Stimulated activated CD8-positive, alpha-beta memory T cell treated with anti-CD3 and anti-CD28 coated beads, Interleukin-12 subunit alpha, Interleukin-12 subunit beta, amount 100 ng/mL, for 24 hours (primary cell): Measurements from ENCODE around the gene MTHFS.

Experiments used
- DNase-seq: peaks from one replicate; pipeline ENCODE4 v3.0.0-alpha.2; 2020; ENCODE audit errors: extremely low read depth

MTHFS gene

GRCh38 chr15:79875213-79875612 is 21.6 kb downstream of the MTHFS start:
- no peak for DNase-seq

- DNase-seq, result no peak
These were observed 22.6 kb downstream of the MTHFS start for GRCh38 chr15:79874242-79874641.

- no peak for DNase-seq
These were observed 24.3 kb downstream of the MTHFS start for GRCh38 chr15:79872358-79873017.

GRCh38 chr15:79868554-79868953 is 28.3 kb downstream of the MTHFS start:
- DNase-seq, result no peak

- DNase-seq, result no peak
These were observed 32.9 kb downstream of the MTHFS start for GRCh38 chr15:79863886-79864285.

GRCh38 chr15:79862191-79862590 is 34.6 kb downstream of the MTHFS start:
- DNase-seq, result no peak

- DNase-seq, result no peak
These were observed 36.2 kb downstream of the MTHFS start for GRCh38 chr15:79860661-79861060.

GRCh38 chr15:79858469-79858868 is 38.3 kb downstream of the MTHFS start:
- DNase-seq, result no peak

- peak; percentile 31 for DNase-seq
These were observed 43.1 kb downstream of the MTHFS start for GRCh38 chr15:79853492-79854328.

- DNase-seq, result no peak
These were observed 47.0 kb downstream of the MTHFS start for GRCh38 chr15:79849789-79850188.

GRCh38 chr15:79846539-79846938 is 50.3 kb downstream of the MTHFS start:
- no peak for DNase-seq

- no peak for DNase-seq
These were observed 52.6 kb downstream of the MTHFS start for GRCh38 chr15:79844221-79844620.

GRCh38 chr15:79837846-79838245 is 59.0 kb downstream of the MTHFS start:
- no peak for DNase-seq

- no peak for DNase-seq
These were observed 62.3 kb downstream of the MTHFS start for GRCh38 chr15:79834495-79834894.

GRCh38 chr15:79832367-79833120 is 64.3 kb downstream of the MTHFS start:
- DNase-seq, result no peak

GRCh38 chr15:79831604-79832003 is 65.2 kb downstream of the MTHFS start:
- DNase-seq, result no peak

GRCh38 chr15:79829950-79830349 is 66.9 kb downstream of the MTHFS start:
- no peak for DNase-seq

GRCh38 chr15:79828447-79828846 is 68.4 kb downstream of the MTHFS start:
- DNase-seq, result no peak

- no peak for DNase-seq
These were observed 70.0 kb downstream of the MTHFS start for GRCh38 chr15:79826800-79827199.

GRCh38 chr15:79824136-79824701 is 72.6 kb downstream of the MTHFS start:
- DNase-seq, result no peak

- no peak for DNase-seq
These were observed 76.0 kb downstream of the MTHFS start for GRCh38 chr15:79820820-79821219.

- no peak for DNase-seq
These were observed 76.6 kb downstream of the MTHFS start for GRCh38 chr15:79820176-79820575.
